Measurements from ENCODE around the gene CFAP65.

The CFAP65 gene

GRCh38 chr2:219058541-219059374 is 17.4 kb upstream of the CFAP65 start:
- Histone ChIP-seq H2AK5ac (ENCODE audit: low read length) (no peak overlapping the region), H3K4me1 (ENCODE audit: control insufficient read depth, low read depth, low read length) (no peaks in the 10 kb centered on the region), H3K27ac (ENCODE audit: low read depth, low read length) (no peak overlapping the region), H3K36me3 (ENCODE audit: control insufficient read depth, insufficient read depth, low read length) (no peaks in the 10 kb centered on the region), H3K4ac (ENCODE audit: low read depth, low read length) (no peak overlapping the region), H3K18ac (ENCODE audit: low read length) (no peak overlapping the region), H4K8ac (ENCODE audit: low read depth, low read length) (no peak overlapping the region), H3K4me3 (ENCODE audit: low read length) (no peak overlapping the region), H3K79me1 (ENCODE audit: low read length) (no peaks in the 10 kb centered on the region), H3K9ac (ENCODE audit: low read length) (no peak overlapping the region), H2BK5ac (ENCODE audit: low read length) (no peak overlapping the region), H4K5ac (ENCODE audit: low read length) (no peak overlapping the region), H3K27me3 (ENCODE audit: insufficient read depth, low read length, poor library complexity) (peaks cover 66% of the 10 kb centered on the region), H3K4me2 (ENCODE audit: low read length) (no peak overlapping the region), H3K23ac (ENCODE audit: low read length) (no peak overlapping the region), H3K79me2 (ENCODE audit: control insufficient read depth, insufficient read depth, low read length) (no peaks in the 10 kb centered on the region), H2BK15ac (replicated peaks; ENCODE audit: low read depth) (no peak overlapping the region), H3K56ac (ENCODE audit: low read length) (no peak overlapping the region), H2BK120ac (ENCODE audit: low read depth, low read length) (no peak overlapping the region)
- peak; percentile 22 for DNase-seq
- no CpG with 5 or more reads among the region's 42 CpGs for WGBS (ENCODE audit: extremely low coverage, insufficient coverage, low lambda C conversion rate)

GRCh38 chr2:219057709-219058540 is 16.6 kb upstream of the CFAP65 start:
- H3K9ac ChIP-seq (ENCODE audit: low read length), result no peak overlapping the region
- H3K36me3 ChIP-seq (ENCODE audit: control insufficient read depth, insufficient read depth, low read length), result no peaks in the 10 kb centered on the region
- H4K8ac ChIP-seq (ENCODE audit: low read depth, low read length), result no peak overlapping the region
- no peak overlapping the region for H2BK120ac ChIP-seq (ENCODE audit: low read depth, low read length)
- DNase-seq, result peak; percentile 79
- H3K27ac ChIP-seq (ENCODE audit: low read depth, low read length), result no peak overlapping the region
- H3K23ac ChIP-seq (ENCODE audit: low read length), result no peak overlapping the region
- no peak overlapping the region for H3K4me3 ChIP-seq (ENCODE audit: low read length)
- no peak overlapping the region for H3K18ac ChIP-seq (ENCODE audit: low read length)
- no peak overlapping the region for H2AK5ac ChIP-seq (ENCODE audit: low read length)
- no peak overlapping the region for H3K4me2 ChIP-seq (ENCODE audit: low read length)
- no peak overlapping the region for H3K4ac ChIP-seq (ENCODE audit: low read depth, low read length)
- no peaks in the 10 kb centered on the region for H3K79me2 ChIP-seq (ENCODE audit: control insufficient read depth, insufficient read depth, low read length)
- no peak overlapping the region for H2BK5ac ChIP-seq (ENCODE audit: low read length)
- H3K4me1 ChIP-seq (ENCODE audit: control insufficient read depth, low read depth, low read length), result no peaks in the 10 kb centered on the region
- H3K79me1 ChIP-seq (ENCODE audit: low read length), result no peaks in the 10 kb centered on the region
- H2BK15ac ChIP-seq (replicated peaks; ENCODE audit: low read depth), result no peak overlapping the region
- no peak overlapping the region for H4K5ac ChIP-seq (ENCODE audit: low read length)
- WGBS (ENCODE audit: extremely low coverage, insufficient coverage, low lambda C conversion rate), result no CpG with 5 or more reads among the region's 52 CpGs
- H3K27me3 ChIP-seq (ENCODE audit: insufficient read depth, low read length, poor library complexity), result peaks cover 59% of the 10 kb centered on the region
- H3K56ac ChIP-seq (ENCODE audit: low read length), result no peak overlapping the region

DNA sequence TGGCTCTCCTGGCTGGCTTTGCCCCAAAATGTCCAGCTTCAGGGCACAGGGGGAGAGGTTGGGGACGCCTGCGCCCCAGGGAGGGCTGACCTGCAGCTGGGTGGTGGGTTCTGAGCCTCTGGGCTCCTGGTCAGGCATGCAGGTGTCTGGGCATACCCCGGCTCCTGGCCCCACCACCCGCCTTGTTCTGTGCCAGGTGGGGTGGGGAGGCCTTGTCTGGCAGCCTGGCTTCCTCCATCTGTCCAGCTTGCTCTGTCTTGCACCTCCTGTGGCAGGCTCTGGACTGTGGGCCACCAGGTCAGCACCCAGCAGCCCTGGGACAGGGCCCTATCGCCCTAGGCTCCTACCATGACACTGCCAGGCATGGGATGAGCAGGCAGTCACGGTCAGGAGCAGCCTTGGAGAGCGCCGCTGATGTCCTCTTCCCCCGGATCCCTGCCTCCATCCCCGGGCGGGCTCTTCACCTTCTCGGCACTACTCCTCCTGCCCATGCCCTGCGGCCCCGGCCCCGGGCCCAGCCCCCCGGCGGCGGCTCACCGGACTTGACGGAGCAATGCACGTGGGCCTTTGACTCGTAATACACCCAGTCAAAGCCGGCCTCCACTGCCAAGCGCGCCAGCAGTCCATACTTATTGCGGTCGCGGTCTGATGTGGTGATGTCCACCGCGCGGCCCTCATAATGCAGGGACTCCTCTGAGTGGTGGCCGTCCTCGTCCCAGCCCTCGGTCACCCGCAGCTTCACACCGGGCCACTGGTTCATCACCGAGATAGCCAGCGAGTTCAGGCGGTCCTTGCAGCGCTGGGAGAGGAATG is 15.8 kb upstream of the CFAP65 start:
- Histone ChIP-seq H3K79me1 (ENCODE audit: low read length) (no peaks in the 10 kb centered on the region), H3K4me2 (ENCODE audit: low read length) (no peak overlapping the region), H3K23ac (ENCODE audit: low read length) (no peak overlapping the region), H2BK15ac (replicated peaks; ENCODE audit: low read depth) (no peak overlapping the region), H3K56ac (ENCODE audit: low read length) (no peak overlapping the region), H4K8ac (ENCODE audit: low read depth, low read length) (no peak overlapping the region), H3K27ac (ENCODE audit: low read depth, low read length) (no peak overlapping the region), H2AK5ac (ENCODE audit: low read length) (no peak overlapping the region), H4K5ac (ENCODE audit: low read length) (no peak overlapping the region), H2BK120ac (ENCODE audit: low read depth, low read length) (no peak overlapping the region), H3K36me3 (ENCODE audit: control insufficient read depth, insufficient read depth, low read length) (no peaks in the 10 kb centered on the region), H3K79me2 (ENCODE audit: control insufficient read depth, insufficient read depth, low read length) (no peaks in the 10 kb centered on the region), H3K9ac (ENCODE audit: low read length) (no peak overlapping the region), H2BK5ac (ENCODE audit: low read length) (no peak overlapping the region), H3K18ac (ENCODE audit: low read length) (no peak overlapping the region), H3K4me1 (ENCODE audit: control insufficient read depth, low read depth, low read length) (no peaks in the 10 kb centered on the region), H3K4me3 (ENCODE audit: low read length) (no peak overlapping the region), H3K27me3 (ENCODE audit: insufficient read depth, low read length, poor library complexity) (peaks cover 52% of the 10 kb centered on the region), H3K4ac (ENCODE audit: low read depth, low read length) (no peak overlapping the region)
- no peak for DNase-seq
- no CpG with 5 or more reads among the region's 40 CpGs for WGBS (ENCODE audit: extremely low coverage, insufficient coverage, low lambda C conversion rate)

DNA sequence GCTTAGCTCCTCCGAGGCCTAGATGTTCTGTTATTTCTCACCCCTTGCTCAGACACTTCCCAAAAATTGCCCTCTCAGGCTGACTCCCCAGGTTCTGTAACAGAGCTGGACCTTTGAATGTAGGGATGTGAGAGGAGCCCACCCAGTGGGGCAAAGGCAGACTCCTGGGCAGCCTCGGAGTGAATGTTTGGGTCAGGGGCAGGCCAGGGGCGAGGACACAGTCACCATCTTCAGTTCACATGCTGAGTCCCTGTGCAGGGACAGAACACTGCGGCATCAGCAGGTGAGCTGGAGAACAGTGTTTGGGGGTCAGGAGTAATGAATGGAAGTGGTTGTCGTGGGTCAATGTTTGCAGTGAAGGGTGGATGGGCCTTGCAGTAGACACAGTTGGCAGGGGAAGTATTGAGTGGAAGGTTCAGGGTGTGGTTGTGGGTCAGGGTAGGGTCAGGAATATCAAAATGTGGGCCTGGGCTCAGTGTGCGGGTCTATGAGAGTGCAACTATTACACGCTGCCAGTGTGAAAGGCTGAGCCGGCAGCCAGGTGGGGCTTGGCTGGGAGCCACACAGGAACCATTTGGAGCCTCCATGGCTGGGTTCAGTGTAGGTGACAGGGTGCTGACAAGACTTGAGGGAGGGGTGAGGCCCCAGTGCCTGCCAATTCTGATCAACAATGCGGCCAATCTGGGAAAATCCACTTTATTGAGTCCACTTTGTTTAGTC is 15.0 kb upstream of the CFAP65 start:
- Histone ChIP-seq H4K8ac (ENCODE audit: low read depth, low read length) (no peak overlapping the region), H3K18ac (ENCODE audit: low read length) (no peak overlapping the region), H3K4me2 (ENCODE audit: low read length) (no peak overlapping the region), H3K23ac (ENCODE audit: low read length) (no peak overlapping the region), H3K4me3 (ENCODE audit: low read length) (no peak overlapping the region), H3K79me2 (ENCODE audit: control insufficient read depth, insufficient read depth, low read length) (no peaks in the 10 kb centered on the region), H2BK15ac (replicated peaks; ENCODE audit: low read depth) (no peak overlapping the region), H3K4ac (ENCODE audit: low read depth, low read length) (no peak overlapping the region), H3K4me1 (ENCODE audit: control insufficient read depth, low read depth, low read length) (no peaks in the 10 kb centered on the region), H3K36me3 (ENCODE audit: control insufficient read depth, insufficient read depth, low read length) (no peaks in the 10 kb centered on the region), H4K5ac (ENCODE audit: low read length) (no peak overlapping the region), H3K56ac (ENCODE audit: low read length) (no peak overlapping the region), H3K27ac (ENCODE audit: low read depth, low read length) (no peak overlapping the region), H3K27me3 (ENCODE audit: insufficient read depth, low read length, poor library complexity) (peaks cover 46% of the 10 kb centered on the region), H3K9ac (ENCODE audit: low read length) (no peak overlapping the region), H2BK120ac (ENCODE audit: low read depth, low read length) (no peak overlapping the region), H2AK5ac (ENCODE audit: low read length) (no peak overlapping the region), H2BK5ac (ENCODE audit: low read length) (no peak overlapping the region), H3K79me1 (ENCODE audit: low read length) (no peaks in the 10 kb centered on the region)
- WGBS (ENCODE audit: extremely low coverage, insufficient coverage, low lambda C conversion rate), result no CpG with 5 or more reads among the region's 9 CpGs
- no peak for DNase-seq

Measured in mesendoderm (in vitro differentiated cells).